DMS79 treated with DMSO at 0.1 percent for 48 hours (cell line): Measurements from ENCODE around the gene LRRC3C.

Experiments
- DNase-seq: peaks from one replicate; lab custom pipeline; 2025; lab: John Stamatoyannopoulos, UW

LRRC3C gene

GRCh38 chr17:39979016-39979670, 51.6 kb downstream of the LRRC3C start:
- no peak for DNase-seq

GRCh38 chr17:39979893-39980350, 52.4 kb downstream of the LRRC3C start:
- peak; percentile 74 for DNase-seq

- DNase-seq = peak; percentile 99
Measured at GRCh38 chr17:39980351-39981206, 53.0 kb downstream of the LRRC3C start, which contains the start of gene PSMD3. TSS of gene PSMD3 (plus strand) at chr17:39980807. CDS start at chr17:39980971, 164 bp downstream.

- no peak for DNase-seq
Measured at GRCh38 chr17:39981207-39981741, 53.7 kb downstream of the LRRC3C start.

- DNase-seq = no peak
Measured at GRCh38 chr17:39981766-39982375, 54.3 kb downstream of the LRRC3C start.

GRCh38 chr17:39988206-39988810, 60.8 kb downstream of the LRRC3C start:
- no peak for DNase-seq

- DNase-seq = no peak
Measured at GRCh38 chr17:39994448-39994847, 66.9 kb downstream of the LRRC3C start.
